Neural crest cell (in vitro differentiated cells): ENCODE data around the gene TBC1D24. TPM values are rescaled to one million over a fixed set of nuclear protein-coding genes. Genes with fewer than 3 reads are reported as not detected.

Source experiments
- DNase-seq: peaks from one replicate; pipeline ENCODE4 v3.0.0; 2021; ENCODE audit warnings: low read depth, mixed read lengths, low spot score
- H3K27ac Mint-ChIP-seq: one replicate; pipeline ENCODE4 v1.8.0; 2021; ENCODE audit warnings: mild to moderate bottlenecking, mixed read lengths; ENCODE audit not compliant: unreplicated experiment
- H3K27me3 Mint-ChIP-seq: 2 replicates; pipeline ENCODE4 v1.8.0; 2021; ENCODE audit warnings: low read depth, mild to moderate bottlenecking, mixed read lengths
- H3K36me3 Mint-ChIP-seq: 2 replicates; pipeline ENCODE4 v1.8.0; 2021; ENCODE audit warnings: low read depth, mild to moderate bottlenecking, mixed read lengths
- H3K4me1 Mint-ChIP-seq: 2 replicates; pipeline ENCODE4 v1.8.0; 2021; ENCODE audit warnings: mixed read lengths
- H3K4me3 Mint-ChIP-seq: one replicate; pipeline ENCODE4 v1.8.0; 2021; ENCODE audit warnings: mild to moderate bottlenecking, mixed read lengths
- H3K9me3 Mint-ChIP-seq: 2 replicates; pipeline ENCODE4 v1.8.0; 2021; ENCODE audit warnings: mixed read lengths
- total RNA-seq: library from RNA; stranded (reverse); gene quantifications from 2 replicates; pipeline ENCODE4 v1.2.1, GENCODE V29; 2021
- TF ChIP-seq, protein P1 (sequence below): fragments of 200-600 bp; sonication (generic); conservative IDR thresholded peaks from 2 replicates; pipeline ENCODE4 v1.5.0; 2021; ENCODE audit warnings: antibody characterized with exemption, mild to moderate bottlenecking

The TBC1D24 gene
- total RNA-seq, 1 donor from 2014 or later = 30.0 TPM

DNA sequence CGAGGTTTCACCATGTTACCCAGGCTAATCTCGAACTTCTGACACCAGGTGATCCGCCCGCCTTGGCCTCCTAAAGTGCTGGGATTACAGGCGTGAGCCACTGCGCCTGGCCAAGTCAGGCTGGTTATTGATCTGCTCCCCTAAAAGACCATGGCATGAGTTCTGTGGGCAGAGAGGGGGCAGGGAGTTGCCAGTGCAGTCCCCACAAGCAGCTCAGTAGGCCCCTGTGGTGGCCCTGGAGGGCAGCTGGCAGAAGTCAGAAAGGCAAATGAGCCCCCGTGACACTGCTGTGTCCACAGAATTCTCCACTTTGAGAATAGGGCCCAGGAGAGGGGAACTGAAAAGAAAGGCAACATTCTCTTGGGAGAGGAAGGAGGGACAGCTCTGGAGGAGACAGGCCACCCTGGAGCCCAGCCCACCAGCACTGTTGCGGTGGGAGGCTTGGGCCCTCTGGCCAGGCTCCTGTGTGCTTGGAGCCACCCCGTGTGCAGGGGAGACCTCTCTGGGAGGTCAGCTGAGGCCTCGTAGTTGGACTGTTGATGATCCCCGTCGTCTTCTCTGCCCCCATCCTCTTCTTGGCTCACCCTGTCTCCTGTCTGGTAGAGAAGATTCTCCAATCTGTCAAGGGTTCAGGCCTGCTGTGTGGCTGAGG, 43.2 kb downstream of the TBC1D24 start:
- DNase-seq = no peak
- H3K27ac Mint-ChIP-seq = no peak overlapping the region
- peaks cover 48% of the 10 kb centered on the region for H3K4me1 Mint-ChIP-seq
- peak overlapping the region; percentile 96 for H3K4me3 Mint-ChIP-seq
- H3K9me3 Mint-ChIP-seq = no peaks in the 10 kb centered on the region
- H3K36me3 Mint-ChIP-seq = no peaks in the 10 kb centered on the region
- H3K27me3 Mint-ChIP-seq = peaks cover 7% of the 10 kb centered on the region
- TF ChIP-seq, protein P1, sequence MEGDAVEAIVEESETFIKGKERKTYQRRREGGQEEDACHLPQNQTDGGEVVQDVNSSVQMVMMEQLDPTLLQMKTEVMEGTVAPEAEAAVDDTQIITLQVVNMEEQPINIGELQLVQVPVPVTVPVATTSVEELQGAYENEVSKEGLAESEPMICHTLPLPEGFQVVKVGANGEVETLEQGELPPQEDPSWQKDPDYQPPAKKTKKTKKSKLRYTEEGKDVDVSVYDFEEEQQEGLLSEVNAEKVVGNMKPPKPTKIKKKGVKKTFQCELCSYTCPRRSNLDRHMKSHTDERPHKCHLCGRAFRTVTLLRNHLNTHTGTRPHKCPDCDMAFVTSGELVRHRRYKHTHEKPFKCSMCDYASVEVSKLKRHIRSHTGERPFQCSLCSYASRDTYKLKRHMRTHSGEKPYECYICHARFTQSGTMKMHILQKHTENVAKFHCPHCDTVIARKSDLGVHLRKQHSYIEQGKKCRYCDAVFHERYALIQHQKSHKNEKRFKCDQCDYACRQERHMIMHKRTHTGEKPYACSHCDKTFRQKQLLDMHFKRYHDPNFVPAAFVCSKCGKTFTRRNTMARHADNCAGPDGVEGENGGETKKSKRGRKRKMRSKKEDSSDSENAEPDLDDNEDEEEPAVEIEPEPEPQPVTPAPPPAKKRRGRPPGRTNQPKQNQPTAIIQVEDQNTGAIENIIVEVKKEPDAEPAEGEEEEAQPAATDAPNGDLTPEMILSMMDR = no peak

DNA sequence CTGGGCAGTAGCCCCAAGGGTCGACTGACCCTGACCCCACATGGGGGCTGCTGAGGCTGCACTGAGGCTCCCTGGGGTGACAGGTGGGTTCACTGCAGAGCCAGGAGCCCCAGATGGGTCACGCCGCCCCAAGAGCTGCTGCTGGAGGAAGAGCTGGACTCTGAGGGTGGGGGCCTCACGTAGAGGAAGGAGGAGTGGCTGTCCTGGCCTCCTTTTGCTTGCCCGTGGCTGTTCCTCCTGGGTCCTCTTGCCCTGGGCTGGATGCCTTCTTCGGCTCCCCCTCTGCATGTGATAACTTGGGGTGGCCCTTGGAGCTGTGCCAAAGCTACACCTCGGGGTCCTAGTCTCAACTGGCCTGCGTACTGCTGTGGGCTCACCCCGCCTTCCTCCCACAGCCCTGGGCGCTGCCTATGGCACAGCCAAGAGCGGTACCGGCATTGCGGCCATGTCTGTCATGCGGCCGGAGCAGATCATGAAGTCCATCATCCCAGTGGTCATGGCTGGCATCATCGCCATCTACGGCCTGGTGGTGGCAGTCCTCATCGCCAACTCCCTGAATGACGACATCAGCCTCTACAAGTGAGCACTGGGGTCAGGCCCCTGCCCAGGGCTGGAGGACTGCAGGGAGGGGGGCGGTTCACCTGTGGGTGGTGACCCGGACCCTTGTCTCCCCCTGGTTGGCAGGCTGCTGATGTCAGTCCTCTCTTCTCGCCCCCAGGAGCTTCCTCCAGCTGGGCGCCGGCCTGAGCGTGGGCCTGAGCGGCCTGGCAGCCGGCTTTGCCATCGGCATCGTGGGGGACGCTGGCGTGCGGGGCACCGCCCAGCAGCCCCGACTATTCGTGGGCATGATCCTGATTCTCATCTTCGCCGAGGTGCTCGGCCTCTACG, 44.1 kb downstream of the TBC1D24 start:
- Mint-ChIP-seq H3K27me3 (peaks cover 7% of the 10 kb centered on the region), H3K4me1 (peaks cover 45% of the 10 kb centered on the region), H3K36me3 (peaks cover 2% of the 10 kb centered on the region), H3K27ac (peak overlapping the region; percentile 92), H3K9me3 (no peaks in the 10 kb centered on the region), H3K4me3 (peak overlapping the region; percentile 89)
- TF ChIP-seq, protein P1 = no peak
- DNase-seq = no peak

DNA sequence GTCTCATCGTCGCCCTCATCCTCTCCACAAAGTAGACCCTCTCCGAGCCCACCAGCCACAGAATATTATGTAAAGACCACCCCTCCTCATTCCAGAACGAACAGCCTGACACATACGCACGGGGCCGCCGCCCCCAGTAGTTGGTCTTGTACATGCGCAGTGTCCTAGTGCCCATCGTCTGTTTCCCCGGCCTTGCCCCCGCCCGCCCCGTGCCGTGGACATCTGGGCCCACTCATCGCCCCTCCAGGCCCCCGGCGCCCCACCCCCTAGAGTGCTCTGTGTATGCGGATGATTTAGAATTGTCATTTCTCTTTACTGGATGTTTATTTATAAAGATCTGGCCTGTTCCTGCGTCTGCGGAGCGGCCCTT, 44.8 kb downstream of the TBC1D24 start:
- TF ChIP-seq, protein P1 = no peak
- no peaks in the 10 kb centered on the region for H3K9me3 Mint-ChIP-seq
- no peak for DNase-seq
- peaks cover 44% of the 10 kb centered on the region for H3K4me1 Mint-ChIP-seq
- H3K4me3 Mint-ChIP-seq = peak overlapping the region; percentile 89
- peaks cover 6% of the 10 kb centered on the region for H3K36me3 Mint-ChIP-seq
- peaks cover 7% of the 10 kb centered on the region for H3K27me3 Mint-ChIP-seq
- peak overlapping the region; percentile 92 for H3K27ac Mint-ChIP-seq

DNA sequence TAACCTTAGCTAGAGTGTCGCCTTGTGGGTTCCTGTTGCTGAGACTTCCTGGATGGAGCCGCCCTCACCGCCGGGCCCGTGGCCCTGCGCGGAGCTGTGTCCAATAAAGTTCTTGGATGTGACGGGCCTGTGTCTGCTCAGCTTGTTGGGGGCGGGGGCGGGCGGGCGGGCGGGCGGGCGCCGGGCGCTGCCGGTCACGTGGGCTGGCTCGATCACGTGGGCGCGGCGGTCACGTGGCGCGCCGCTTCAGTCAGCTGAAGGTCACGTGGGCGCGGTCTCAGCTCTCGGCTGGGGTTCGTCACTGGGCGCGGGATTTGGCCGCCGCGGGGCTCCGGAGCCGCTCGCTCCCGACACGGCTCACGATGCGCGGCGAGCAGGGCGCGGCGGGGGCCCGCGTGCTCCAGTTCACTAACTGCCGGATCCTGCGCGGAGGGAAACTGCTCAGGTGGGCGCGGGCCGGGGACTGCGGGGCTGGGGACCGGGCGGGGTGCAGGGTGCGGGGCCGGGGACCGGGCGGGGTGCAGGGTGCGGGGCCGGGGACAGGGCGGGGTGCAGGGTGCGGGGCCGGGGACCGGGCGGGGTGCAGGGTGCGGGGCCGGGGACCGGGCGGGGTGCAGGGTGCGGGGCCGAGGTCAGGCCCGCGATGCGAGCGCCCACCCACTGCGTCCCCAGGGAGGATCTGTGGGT, 45.3 kb downstream of the TBC1D24 start, which contains the start of gene AMDHD2:
TSS of gene AMDHD2 (plus strand) at position 275 of the 687 bp plus-strand sequence. CDS start at position 363, 88 bp downstream.
- TF ChIP-seq, protein P1 = no peak
- Mint-ChIP-seq H3K36me3 (peaks cover 6% of the 10 kb centered on the region), H3K4me1 (peaks cover 38% of the 10 kb centered on the region), H3K9me3 (no peaks in the 10 kb centered on the region), H3K27me3 (peaks cover 7% of the 10 kb centered on the region), H3K4me3 (peak within 1 kb of the TSS; percentile 89), H3K27ac (peak within 1 kb of the TSS; percentile 94)
- DNase-seq = peak; percentile 85

DNA sequence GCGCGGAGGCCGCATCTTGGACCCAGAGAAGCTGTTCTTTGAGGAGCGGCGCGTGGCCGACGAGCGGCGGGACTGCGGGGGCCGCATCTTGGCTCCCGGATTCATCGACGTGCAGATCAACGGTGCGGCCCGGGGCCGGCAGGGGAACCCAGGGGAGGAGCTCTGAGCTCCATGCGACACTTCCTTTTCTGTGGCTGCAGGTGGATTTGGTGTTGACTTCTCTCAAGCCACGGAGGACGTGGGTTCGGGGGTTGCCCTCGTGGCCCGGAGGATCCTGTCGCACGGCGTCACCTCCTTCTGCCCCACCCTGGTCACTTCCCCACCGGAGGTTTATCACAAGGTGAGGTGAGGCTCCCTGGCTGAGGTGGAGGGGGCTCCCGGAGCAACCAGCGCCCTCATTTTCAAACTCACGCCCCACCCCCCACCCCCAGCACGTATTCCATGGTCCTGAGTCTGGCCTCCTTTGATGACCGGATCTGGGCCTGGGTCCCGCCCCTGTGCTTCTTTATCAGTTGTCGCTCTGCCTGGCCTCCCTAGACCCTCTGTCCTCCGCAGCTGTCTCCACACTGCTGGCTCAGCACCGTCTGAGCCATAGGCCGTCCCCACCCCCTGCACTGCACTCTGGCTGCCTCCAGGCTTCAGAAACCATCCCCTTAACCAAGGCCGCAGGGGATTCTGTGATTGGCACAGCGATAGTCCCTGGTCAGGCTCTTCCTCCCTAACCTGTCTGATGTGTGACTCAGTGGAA, 46.0 kb downstream of the TBC1D24 start:
- Mint-ChIP-seq H3K27ac (peak overlapping the region; percentile 94), H3K36me3 (peaks cover 6% of the 10 kb centered on the region), H3K9me3 (no peaks in the 10 kb centered on the region), H3K4me3 (peak overlapping the region; percentile 89), H3K27me3 (peaks cover 7% of the 10 kb centered on the region), H3K4me1 (peaks cover 31% of the 10 kb centered on the region)
- DNase-seq = no peak
- TF ChIP-seq, protein P1 = no peak
